Trophoblast cell (in vitro differentiated cells and primary cell): ENCODE measurements around the gene G6PC3.
"Not testable (repeated sequence)": the region's sequence is repeated elsewhere in the genome, so short reads cannot be mapped to it uniquely, and the experiment has no call there.

Experiments
- DNase-seq, 2 donors: peaks; one replicate each; pipeline ENCODE4 v3.0.0-alpha.2; 2016
- H2AFZ ChIP-seq: 2 replicates; pipeline ENCODE4 v1.6.1; 2013; ENCODE audit warnings: low read length, moderate library complexity, mild to moderate bottlenecking; ENCODE audit not compliant: insufficient read depth, poor library complexity
- H2AK5ac ChIP-seq: 2 replicates; pipeline ENCODE4 v1.6.1; 2013; ENCODE audit warnings: mild to moderate bottlenecking, low read length
- H2BK120ac ChIP-seq: 2 replicates; pipeline ENCODE4 v1.6.1; 2013; ENCODE audit warnings: low read length, mild to moderate bottlenecking, moderate library complexity; ENCODE audit not compliant: insufficient read depth, poor library complexity
- H2BK12ac ChIP-seq: 2 replicates; pipeline ENCODE4 v1.6.1; 2013; ENCODE audit warnings: mild to moderate bottlenecking, low read length, moderate library complexity
- H2BK5ac ChIP-seq: 2 replicates; pipeline ENCODE4 v1.6.1; 2013; ENCODE audit warnings: low read length, low read depth, moderate library complexity, mild to moderate bottlenecking; ENCODE audit not compliant: poor library complexity
- H3K14ac ChIP-seq: 2 replicates; pipeline ENCODE4 v1.6.1; 2013; ENCODE audit warnings: mild to moderate bottlenecking, low read length
- H3K18ac ChIP-seq: 2 replicates; pipeline ENCODE4 v1.6.1; 2013; ENCODE audit warnings: mild to moderate bottlenecking, low read length
- H3K23ac ChIP-seq: 2 replicates; pipeline ENCODE4 v1.6.1; 2013; ENCODE audit warnings: low read length
- H3K27ac ChIP-seq: 2 replicates; pipeline ENCODE4 v1.5.1; 2013; ENCODE audit warnings: low read depth, mild to moderate bottlenecking, inconsistent platforms, low read length, moderate library complexity
- H3K27me3 ChIP-seq: 2 replicates; pipeline ENCODE4 v1.6.1; 2013; ENCODE audit warnings: inconsistent platforms, mild to moderate bottlenecking, low read length, moderate library complexity; ENCODE audit not compliant: insufficient read depth
- H3K36me3 ChIP-seq, 2 experiments: 1 replicate in 1 of 2; 2 replicates in 1 of 2; pipeline ENCODE4 v1.6.1; 2013; ENCODE audit warnings: low read length in 2 of 2, mild to moderate bottlenecking in 2 of 2, moderate library complexity in 1 of 2; ENCODE audit not compliant: insufficient read depth in 2 of 2, control insufficient read depth in 1 of 2
- H3K4ac ChIP-seq: 2 replicates; pipeline ENCODE4 v1.6.1; 2013; ENCODE audit warnings: low read depth, mild to moderate bottlenecking, low read length, moderate library complexity
- H3K4me1 ChIP-seq, 2 experiments: 1 replicate in 1 of 2; 2 replicates in 1 of 2; pipeline ENCODE4 v1.6.1; 2013; ENCODE audit warnings: low read length in 2 of 2, mild to moderate bottlenecking in 2 of 2, moderate library complexity in 1 of 2; ENCODE audit not compliant: insufficient read depth in 2 of 2, control insufficient read depth in 1 of 2
- H3K4me2 ChIP-seq: 2 replicates; pipeline ENCODE4 v1.6.1; 2013; ENCODE audit warnings: inconsistent platforms, mild to moderate bottlenecking, low read length, moderate library complexity
- H3K4me3 ChIP-seq: 2 replicates; pipeline ENCODE4 v1.5.1; 2013; ENCODE audit warnings: mild to moderate bottlenecking, low read depth, low read length, inconsistent platforms
- H3K79me1 ChIP-seq: one replicate; pipeline ENCODE4 v1.6.1; 2013; ENCODE audit warnings: low read length
- H3K79me2 ChIP-seq: 2 replicates; pipeline ENCODE4 v1.6.1; 2013; ENCODE audit warnings: low read length, mild to moderate bottlenecking; ENCODE audit not compliant: control insufficient read depth, insufficient read depth, poor library complexity
- H3K9ac ChIP-seq: 2 replicates; pipeline ENCODE4 v1.6.1; 2013; ENCODE audit warnings: mild to moderate bottlenecking, low read length
- H3K9me3 ChIP-seq: 2 replicates; pipeline ENCODE4 v1.6.1; 2013; ENCODE audit warnings: low read depth, mild to moderate bottlenecking, control low read depth, inconsistent platforms, low read length; ENCODE audit not compliant: insufficient read depth
- H4K12ac ChIP-seq: 2 replicates; pipeline ENCODE4 v1.6.1; 2013; ENCODE audit warnings: low read depth, mild to moderate bottlenecking, low read length, moderate library complexity
- H4K8ac ChIP-seq: 2 replicates; pipeline ENCODE4 v1.6.1; 2013; ENCODE audit warnings: low read depth, mild to moderate bottlenecking, low read length, moderate library complexity
- H4K91ac ChIP-seq: one replicate; pipeline ENCODE4 v1.6.1; 2013; ENCODE audit warnings: low read depth, mild to moderate bottlenecking, low read length, moderate library complexity
- WGBS: extraction: QIAGEN DNeasy Blood & Tissue Kit; methylation state at CpG from one replicate; pipeline ENCODE4 v1.1.7; 2013; ENCODE audit warnings: missing lambda C conversion rate; ENCODE audit not compliant: insufficient read length, insufficient coverage; ENCODE audit errors: extremely low coverage; 5-methylcytosine and 5-hydroxymethylcytosine counted together

The G6PC3 gene

GRCh38 chr17:44101858-44102257 is 31.3 kb downstream of the G6PC3 start:
- H3K4me2 ChIP-seq, H3K9ac ChIP-seq, H4K12ac ChIP-seq, H3K23ac ChIP-seq, H3K4me3 ChIP-seq, H3K79me2 ChIP-seq, H3K27me3 ChIP-seq, H2AFZ ChIP-seq, H3K79me1 ChIP-seq, H3K9me3 ChIP-seq, H3K36me3 ChIP-seq: not testable (repeated sequence)
- Histone ChIP-seq H4K91ac (peak overlapping the region; percentile 59), H3K27ac (peak overlapping the region; percentile 6), H2BK12ac (peak overlapping the region; percentile 80), H3K4ac (peak overlapping the region; percentile 53), H2AK5ac (peak overlapping the region; percentile 40), H2BK5ac (peak overlapping the region; percentile 51), H3K4me1 (peaks cover 28 to 29% of the 10 kb centered on the region in 2 experiments), H3K18ac (peak overlapping the region; percentile 62), H2BK120ac (peak overlapping the region; percentile 71), H4K8ac (peak overlapping the region; percentile 9), H3K14ac (peak overlapping the region; percentile 61)
- WGBS = no CpG with 5 or more reads among the region's 6 CpGs
- peak in 1 of 2 donors; percentile 19 for DNase-seq

- H2AFZ ChIP-seq = no peak overlapping the region
- no peaks in the 10 kb centered on the region for H3K9me3 ChIP-seq
- WGBS = no CpG with 5 or more reads among the region's 16 CpGs
- H4K8ac ChIP-seq = peak overlapping the region; percentile 52
- H2AK5ac ChIP-seq = peak overlapping the region; percentile 65
- H2BK5ac ChIP-seq = no peak overlapping the region
- peak overlapping the region; percentile 50 for H3K18ac ChIP-seq
- no peaks in the 10 kb centered on the region for H3K79me2 ChIP-seq
- H3K79me1 ChIP-seq = peaks cover 13% of the 10 kb centered on the region
- H3K4me1 ChIP-seq = peaks cover 17 to 18% of the 10 kb centered on the region in 2 experiments
- H3K27ac ChIP-seq = peak overlapping the region; percentile 69
- peak overlapping the region; percentile 64 for H4K91ac ChIP-seq
- peak; percentile 94 to 97 for DNase-seq
- H3K4me2 ChIP-seq = peak overlapping the region; percentile 30
- no peak overlapping the region for H3K23ac ChIP-seq
- no peak overlapping the region for H4K12ac ChIP-seq
- H3K14ac ChIP-seq = peak overlapping the region; percentile 71
- no peak overlapping the region for H2BK120ac ChIP-seq
- H3K27me3 ChIP-seq = no peaks in the 10 kb centered on the region
- H3K4me3 ChIP-seq = no peak overlapping the region
- H3K4ac ChIP-seq = no peak overlapping the region
- no peak overlapping the region for H2BK12ac ChIP-seq
- peaks cover 4 to 6% of the 10 kb centered on the region in 2 experiments for H3K36me3 ChIP-seq
- H3K9ac ChIP-seq = no peak overlapping the region
Measured at GRCh38 chr17:44102849-44103622, 32.5 kb downstream of the G6PC3 start.

- no peak overlapping the region for H2AK5ac ChIP-seq
- no peak overlapping the region for H4K8ac ChIP-seq
- H2BK5ac ChIP-seq = no peak overlapping the region
- H3K9ac ChIP-seq = no peak overlapping the region
- H3K27me3 ChIP-seq = no peaks in the 10 kb centered on the region
- no peak overlapping the region for H2AFZ ChIP-seq
- H3K14ac ChIP-seq = no peak overlapping the region
- H3K9me3 ChIP-seq = no peaks in the 10 kb centered on the region
- H3K79me1 ChIP-seq = peaks cover 26% of the 10 kb centered on the region
- H2BK120ac ChIP-seq = no peak overlapping the region
- H2BK12ac ChIP-seq = no peak overlapping the region
- no peak overlapping the region for H3K18ac ChIP-seq
- H3K27ac ChIP-seq = no peak overlapping the region
- H3K79me2 ChIP-seq = no peaks in the 10 kb centered on the region
- no CpG with 5 or more reads among the region's 3 CpGs for WGBS
- H3K4me2 ChIP-seq = no peak overlapping the region
- H3K4ac ChIP-seq = no peak overlapping the region
- no peak for DNase-seq
- H3K36me3 ChIP-seq = peaks cover 4 to 9% of the 10 kb centered on the region in 2 experiments
- no peak overlapping the region for H3K4me3 ChIP-seq
- H3K4me1 ChIP-seq = peaks cover 22% of the 10 kb centered on the region in 2 experiments
- no peak overlapping the region for H3K23ac ChIP-seq
- H4K12ac ChIP-seq = no peak overlapping the region
- H4K91ac ChIP-seq = peak overlapping the region; percentile 45
Measured at GRCh38 chr17:44105483-44105882, 34.9 kb downstream of the G6PC3 start.

- Histone ChIP-seq H2AK5ac (no peak overlapping the region), H4K8ac (no peak overlapping the region), H2AFZ (no peak overlapping the region), H3K79me1 (peaks cover 29% of the 10 kb centered on the region), H2BK120ac (no peak overlapping the region), H2BK12ac (no peak overlapping the region), H4K91ac (no peak overlapping the region), H4K12ac (no peak overlapping the region), H3K4me1 (peaks cover 26 to 27% of the 10 kb centered on the region in 2 experiments), H3K23ac (no peak overlapping the region), H2BK5ac (no peak overlapping the region), H3K4ac (no peak overlapping the region), H3K36me3 (peaks cover 4 to 10% of the 10 kb centered on the region in 2 experiments), H3K27me3 (no peaks in the 10 kb centered on the region), H3K27ac (no peak overlapping the region), H3K79me2 (peaks cover 2% of the 10 kb centered on the region), H3K4me3 (no peak overlapping the region), H3K14ac (no peak overlapping the region), H3K9me3 (no peaks in the 10 kb centered on the region), H3K9ac (no peak overlapping the region), H3K4me2 (no peak overlapping the region), H3K18ac (no peak overlapping the region)
- DNase-seq = no peak
- no CpG with 5 or more reads among the region's 3 CpGs for WGBS
Measured at GRCh38 chr17:44105941-44106340, 35.4 kb downstream of the G6PC3 start.
